Glomerular endothelial cell (primary cell): ENCODE measurements around the gene SCIMP. TPM values are rescaled to one million over a fixed set of nuclear protein-coding genes. Genes with fewer than 3 reads are reported as not detected.
A peak's percentile ranks its signal among the peaks of the same experiment; 100 is the strongest.
"Not testable (repeated sequence)": the region's sequence is repeated elsewhere in the genome, so short reads cannot be mapped to it uniquely, and the experiment has no call there.

Experiments
- DNase-seq: peaks from one replicate; pipeline ENCODE4 v3.0.0-alpha.2; 2011; ENCODE audit warnings: low read depth, low spot score; ENCODE audit errors: extremely low read depth
- total RNA-seq: library from RNA; depleted of rRNA; stranded (reverse); fragments of >200 nt; gene quantifications from 2 replicates; pipeline ENCODE4 v1.2.3, GENCODE V29; 2015

The SCIMP gene
- not detected in 2 replicates for total RNA-seq

DNA sequence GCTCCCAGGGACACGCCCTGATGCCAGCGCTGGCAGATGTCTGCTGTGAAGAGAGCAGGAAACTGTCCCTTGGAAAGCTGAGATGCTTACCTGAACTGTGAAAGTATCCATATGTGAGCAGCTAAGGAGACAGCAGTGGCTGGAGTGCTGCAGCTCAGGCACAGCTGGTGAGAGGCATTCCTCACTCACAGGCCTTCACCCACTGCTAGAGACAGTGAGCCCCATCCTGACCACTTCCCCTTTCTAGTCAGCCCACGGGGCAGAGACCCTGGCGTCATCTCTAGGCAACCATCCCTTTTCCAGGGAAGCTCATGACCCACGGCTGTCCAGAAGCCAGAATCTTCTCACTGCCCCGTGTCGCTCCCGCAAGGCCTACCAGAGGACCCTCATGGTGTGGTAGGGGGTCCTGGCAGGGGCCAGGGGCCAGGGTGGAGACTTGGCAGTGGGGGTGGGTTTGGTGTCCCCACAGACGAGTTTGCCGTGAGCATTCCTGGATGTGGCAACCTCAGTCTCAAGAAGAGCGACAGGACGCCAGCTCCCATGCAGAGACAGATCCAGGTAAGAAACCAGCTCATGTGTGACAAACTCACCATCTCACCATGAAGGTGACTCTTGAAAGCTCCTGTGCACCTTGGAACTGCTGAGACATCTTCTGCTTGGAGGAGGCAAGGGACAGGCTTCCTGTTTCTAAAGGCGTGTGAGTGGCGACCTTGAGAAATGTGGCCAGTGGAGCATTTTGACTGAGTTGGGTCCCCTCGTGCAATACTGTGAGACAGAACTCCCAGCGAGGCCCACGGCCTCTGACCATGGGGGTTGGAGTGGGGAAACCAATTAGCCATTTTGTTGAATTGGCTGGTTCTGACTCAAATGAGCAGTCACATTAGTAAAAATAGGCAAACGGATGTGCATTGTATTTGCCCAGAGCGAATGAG lies at the start of gene SCIMP:
SCIMP (minus strand) TSS at position 216 of the 932 bp plus-strand sequence; CDS start at position 111, 105 bp downstream.
- no peak for DNase-seq

DNA sequence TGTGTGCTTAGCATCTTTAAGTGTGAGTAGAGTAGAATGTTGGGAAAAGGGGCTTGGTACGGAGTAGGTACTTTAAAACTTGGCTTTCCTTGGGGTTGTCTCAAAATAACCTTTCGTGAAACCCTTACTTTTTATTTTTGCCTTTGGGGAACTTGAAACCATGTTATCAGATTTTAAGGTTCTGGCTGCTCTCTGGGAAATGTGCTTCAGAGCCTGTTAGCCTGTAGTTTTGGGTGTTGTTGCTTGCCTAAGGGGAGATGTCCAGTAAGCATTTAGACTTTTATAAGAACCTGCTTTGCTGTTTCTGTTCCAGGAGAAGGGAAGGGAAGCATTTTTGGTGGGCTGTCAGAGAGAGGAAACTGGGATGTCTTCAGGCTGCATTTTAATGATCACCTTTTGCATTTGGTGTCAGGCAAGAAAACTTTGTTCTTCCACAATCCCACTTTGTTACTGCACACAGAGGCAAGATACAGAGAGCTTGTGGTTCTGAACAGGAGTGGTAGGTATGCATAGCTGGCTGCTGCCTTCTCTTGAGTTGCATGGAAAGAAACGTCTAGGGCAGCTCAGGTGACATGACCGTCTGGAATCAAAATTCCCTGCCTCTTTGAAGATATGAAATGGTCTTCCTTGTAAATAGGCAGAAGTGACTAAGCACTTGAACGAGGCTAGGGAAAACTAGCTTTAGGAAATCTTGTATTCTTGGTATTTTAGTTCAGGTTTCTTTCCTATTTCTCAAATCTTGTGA lies 49.1 kb upstream of the SCIMP start:
- no peak for DNase-seq

DNA sequence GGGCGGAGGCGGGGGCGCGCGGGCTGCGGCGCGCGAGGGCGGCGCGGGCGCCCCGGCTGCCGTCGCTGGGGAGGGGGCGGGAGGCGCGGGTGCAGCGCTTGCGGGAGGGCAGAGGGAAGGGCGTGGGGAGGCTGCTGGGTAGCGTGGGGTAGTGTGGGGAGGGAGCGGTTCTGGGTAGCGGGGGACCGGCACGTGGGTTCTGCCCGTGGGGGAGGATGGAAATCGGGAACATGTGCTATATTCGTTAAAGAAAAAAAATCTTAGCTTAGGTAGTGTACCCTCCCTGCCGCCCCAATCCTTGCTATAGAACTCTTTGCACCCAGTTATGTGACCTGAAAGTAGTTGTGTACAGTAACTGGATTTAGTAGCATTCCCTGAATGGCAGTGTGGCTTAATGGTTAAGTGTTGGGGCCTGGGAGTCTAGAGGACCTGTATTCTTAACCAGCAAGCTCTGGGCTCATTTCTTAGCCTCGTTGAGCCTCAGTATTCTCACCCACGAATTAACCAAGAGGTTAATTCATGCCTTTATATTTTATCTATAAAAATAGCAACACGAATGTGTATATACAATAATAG lies 48.1 kb upstream of the SCIMP start:
- no peak for DNase-seq

GRCh38 chr17:5281814-5282641 lies 47.4 kb upstream of the SCIMP start, which contains the start of gene RABEP1:
Gene RABEP1, plus strand, starts transcription at chr17:5282284. Its CDS starts 203 bp downstream, at chr17:5282487.
- DNase-seq: no peak

DNA sequence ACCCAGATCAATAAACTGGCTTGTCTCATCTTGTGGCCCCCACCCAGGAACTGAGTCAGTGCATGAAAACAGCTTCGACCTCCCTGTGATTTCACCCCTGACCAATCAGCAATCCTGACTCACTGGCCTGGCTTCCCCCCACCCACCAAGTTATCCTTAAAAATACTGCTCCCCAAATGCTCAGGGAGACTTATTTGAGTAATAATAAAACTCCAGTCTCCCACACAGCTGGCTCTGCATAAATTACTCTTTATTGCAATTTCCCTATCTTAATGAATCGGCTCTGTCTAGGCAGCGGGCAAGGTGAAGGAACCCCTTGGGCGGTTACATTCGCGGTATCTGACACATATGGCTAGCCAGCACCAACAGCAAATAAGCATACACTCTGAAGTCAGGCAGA lies 37.7 kb upstream of the SCIMP start:
- DNase-seq: no peak

DNA sequence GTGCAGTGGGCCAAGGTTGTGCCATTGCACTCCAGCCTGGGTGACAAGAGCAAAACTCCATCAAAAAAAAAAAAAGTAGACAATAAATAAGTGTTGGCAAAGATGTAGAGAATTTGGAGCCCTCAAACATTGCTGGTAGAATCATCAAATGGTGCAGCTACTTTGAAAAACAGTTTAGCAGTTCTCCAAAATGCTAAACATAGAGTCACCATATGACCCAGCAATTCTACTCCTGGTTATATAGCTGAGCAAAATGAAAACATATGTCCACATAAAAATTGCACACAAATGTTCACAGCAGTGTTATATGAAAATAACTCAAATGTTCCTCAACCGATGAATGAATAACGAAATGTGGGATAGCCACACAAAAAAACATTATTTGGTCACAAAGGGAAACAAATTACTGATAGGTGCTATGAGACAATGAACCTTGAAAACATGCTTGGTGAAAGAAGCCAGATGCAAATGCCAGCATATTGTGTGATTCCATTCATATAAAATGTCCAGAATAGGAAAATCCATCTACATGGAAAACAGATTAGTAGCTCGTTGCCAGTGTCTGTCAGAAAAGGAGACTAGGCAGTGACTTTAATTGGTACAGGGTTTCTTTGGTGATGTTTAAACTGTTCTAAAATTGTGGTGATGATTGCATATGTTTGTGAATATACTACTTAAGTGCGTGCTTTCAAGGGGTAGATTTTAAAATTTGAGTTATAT lies 34.7 kb upstream of the SCIMP start:
- no peak for DNase-seq

DNA sequence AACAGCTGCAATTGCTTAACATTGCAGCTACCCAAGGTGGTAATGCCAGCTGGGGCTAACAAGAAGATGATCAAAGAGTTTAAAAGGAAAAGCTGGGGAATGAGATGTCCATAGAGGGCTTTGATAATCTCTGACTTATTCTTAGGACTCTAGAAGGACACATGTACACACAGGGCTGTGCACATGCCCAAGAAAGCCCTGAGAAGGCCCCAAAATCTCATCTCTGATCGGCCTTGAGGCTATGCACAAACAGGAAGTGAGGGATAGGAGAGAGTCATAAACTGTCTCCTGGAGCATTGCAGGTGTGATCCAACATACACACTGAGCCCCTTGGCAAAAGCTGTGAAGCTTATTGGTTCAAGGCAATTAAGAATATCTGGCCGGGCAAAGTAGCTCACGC lies 30.2 kb upstream of the SCIMP start:
- DNase-seq: no peak

GRCh38 chr17:5263441-5263840 lies 28.8 kb upstream of the SCIMP start:
- no peak for DNase-seq

- DNase-seq: no peak
These were observed 27.8 kb upstream of the SCIMP start for GRCh38 chr17:5262416-5262991.

DNA sequence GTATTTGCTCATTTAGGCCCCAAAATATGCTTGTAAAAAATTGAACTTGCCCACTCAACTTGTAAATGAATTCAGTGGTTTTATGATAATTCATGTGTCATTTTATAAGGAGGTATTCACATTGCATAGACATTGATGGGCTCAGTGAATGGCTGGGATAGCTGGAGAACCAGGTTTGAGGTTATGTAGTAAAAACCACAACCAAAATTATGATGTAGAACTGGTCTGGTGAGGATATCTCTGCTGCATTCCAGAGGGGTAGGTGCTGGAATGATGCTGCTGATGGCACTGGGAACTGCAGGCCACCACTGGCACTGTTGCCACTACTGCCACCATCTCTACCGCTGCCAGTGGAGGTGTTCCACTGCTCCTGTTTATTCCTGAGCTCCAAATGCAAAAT lies 25.9 kb upstream of the SCIMP start:
- no peak for DNase-seq

DNA sequence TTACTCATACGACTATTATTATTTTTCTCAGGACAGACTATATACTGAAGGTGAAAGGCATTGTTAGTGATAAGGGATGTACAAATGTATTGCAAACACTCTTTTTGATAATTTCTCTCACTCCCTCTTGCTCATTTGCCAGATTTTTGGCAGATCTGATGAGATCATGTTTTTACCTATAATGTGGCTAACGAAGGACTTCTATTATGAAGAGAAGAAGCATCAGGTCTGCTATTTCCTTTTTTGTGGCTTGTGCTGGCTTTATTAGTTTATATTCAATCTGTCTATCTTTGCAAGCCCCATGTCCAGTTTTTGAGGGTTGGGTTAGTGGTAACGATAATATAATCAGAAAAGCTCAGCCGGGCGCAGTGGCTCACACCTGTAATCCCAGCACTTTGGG lies 22.5 kb upstream of the SCIMP start:
- DNase-seq: no peak

DNA sequence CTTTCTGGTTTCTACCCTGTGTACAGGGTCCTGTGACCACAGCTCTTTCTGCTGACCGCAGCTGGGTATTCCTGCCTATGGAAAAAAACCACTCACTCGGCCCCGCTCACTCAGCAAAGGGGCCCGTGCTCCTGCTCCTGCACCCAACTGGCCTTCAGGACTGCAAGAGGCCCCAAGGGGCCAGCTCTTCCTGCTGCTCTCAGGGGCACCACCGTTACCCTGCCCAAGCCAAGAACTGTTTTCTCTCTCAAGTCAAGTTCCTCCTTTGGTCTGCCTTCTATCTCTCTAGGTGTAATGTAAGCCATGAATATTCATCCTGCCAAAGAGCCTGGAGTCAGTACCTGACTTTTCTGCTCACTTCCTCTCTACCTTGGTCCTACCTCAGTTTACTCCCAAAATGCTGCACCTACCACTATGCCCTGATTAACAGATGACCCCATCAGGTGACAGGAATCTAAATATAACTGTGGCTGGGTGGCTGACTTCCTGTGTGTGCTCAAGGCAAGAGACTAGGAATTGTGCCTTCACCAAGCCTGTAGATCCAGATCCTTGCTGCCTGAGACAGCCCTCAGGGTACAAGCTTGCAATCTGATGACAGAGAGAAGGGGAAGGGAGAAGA lies 20.4 kb upstream of the SCIMP start:
- DNase-seq: no peak

DNA sequence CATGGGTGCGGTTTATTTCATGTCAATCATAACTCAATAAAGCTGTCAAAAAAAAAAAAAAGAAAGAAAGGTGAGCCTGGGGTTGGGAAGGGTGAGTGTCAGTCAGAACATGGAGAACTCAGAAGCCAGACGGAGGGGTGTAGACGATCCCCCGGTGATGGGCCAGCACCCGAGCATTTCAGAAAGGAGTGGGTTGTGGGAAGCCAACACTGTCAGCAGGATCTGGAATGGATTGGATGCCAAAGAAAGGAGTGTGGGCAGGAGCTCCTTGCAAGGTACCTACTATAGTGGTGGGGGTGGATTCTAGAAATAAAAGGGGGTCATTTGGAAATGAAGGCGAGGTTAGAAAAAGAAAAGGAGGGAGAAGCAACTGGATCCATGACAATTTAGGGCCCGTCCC lies 19.8 kb upstream of the SCIMP start:
- no peak for DNase-seq

GRCh38 chr17:5249615-5250014 lies 15.0 kb upstream of the SCIMP start:
- DNase-seq: peak; percentile 37

DNA sequence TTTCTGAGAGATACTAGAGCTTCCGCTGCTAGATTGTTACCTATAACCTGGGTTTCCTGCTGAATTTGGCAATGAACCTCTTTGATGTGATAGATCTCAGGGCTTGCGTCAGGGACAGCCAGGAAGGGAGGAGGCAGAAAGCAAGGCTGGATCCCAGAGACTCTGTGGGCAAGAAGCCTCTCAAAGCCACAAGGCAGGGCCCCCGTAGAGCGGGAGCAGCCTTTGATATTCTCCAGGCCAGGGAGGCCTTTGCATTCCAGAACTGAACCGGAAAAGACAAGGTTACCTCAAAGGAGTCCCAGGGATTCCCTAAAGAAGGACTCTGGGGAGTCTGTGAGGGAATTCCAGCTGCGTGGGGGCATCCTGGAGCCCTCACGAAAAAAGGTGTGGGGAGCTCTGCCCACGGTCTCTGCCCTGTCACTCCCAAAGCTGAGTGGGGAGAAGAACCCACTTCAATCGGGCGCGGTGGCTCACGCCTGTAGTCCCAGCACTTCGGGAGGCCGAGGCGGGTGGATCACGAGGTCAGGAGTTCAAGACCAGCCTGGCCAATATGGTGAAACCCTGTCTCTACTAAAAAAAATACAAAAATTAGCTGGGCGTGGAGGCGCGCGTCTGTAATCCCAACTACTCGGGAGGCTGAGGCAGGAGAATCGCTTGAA lies 14.3 kb upstream of the SCIMP start:
- DNase-seq: no peak

DNA sequence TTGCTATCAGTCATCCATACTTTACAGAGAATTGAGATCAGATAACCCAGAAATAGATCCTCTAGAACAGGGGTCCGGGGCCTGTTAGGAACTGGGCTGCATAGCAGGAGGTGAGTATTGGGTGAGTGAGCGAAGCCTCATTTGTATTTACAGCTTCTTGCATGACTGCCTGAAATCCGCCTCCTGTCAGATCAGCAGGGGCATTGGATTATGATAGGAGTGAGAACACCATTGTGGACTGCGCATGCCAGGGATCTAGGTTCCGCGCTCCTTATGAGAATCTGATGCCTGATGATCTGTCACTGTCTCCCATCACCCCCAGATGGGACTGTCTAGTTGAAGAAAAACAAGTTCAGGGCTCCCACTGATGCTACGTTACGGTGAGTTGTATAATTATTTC lies 13.0 kb upstream of the SCIMP start:
- no peak for DNase-seq

GRCh38 chr17:5241861-5242671 lies 7.4 kb upstream of the SCIMP start:
- DNase-seq: no peak

GRCh38 chr17:5239769-5240168 lies 5.1 kb upstream of the SCIMP start:
- DNase-seq: not testable (repeated sequence)
